CD4-positive, alpha-beta memory T cell (primary cell): ENCODE measurements around the gene TMEM242. TPM values are rescaled to one million over a fixed set of nuclear protein-coding genes. Genes with fewer than 3 reads are reported as not detected.

Source experiments
- CTCF ChIA-PET: fragments of 350-600 bp; sonication (Branson Sonifier 250); formaldehyde crosslinking; loops from one replicate; lab custom pipeline; 2021; ENCODE audit warnings: inconsistent platforms; ENCODE audit not compliant: partially characterized antibody; lab: Charles Lee
- POLR2A ChIA-PET: fragments of 350-600 bp; sonication (Branson Sonifier 250); formaldehyde crosslinking; loops from one replicate; lab custom pipeline; 2021; ENCODE audit not compliant: partially characterized antibody; lab: Charles Lee
- DNase-seq, 5 donors: peaks; one replicate each; pipeline versions ENCODE4 v3.0.0 to v3.0.0-alpha.2; 2020 to 2022; ENCODE audit warnings: mixed read lengths in 1 of 5
- H3K27ac ChIP-seq: one replicate; pipeline ENCODE4 v1.7.0; 2013; ENCODE audit warnings: low read depth, low read length
- H3K27me3 ChIP-seq: 2 replicates; pipeline ENCODE4 v1.7.0; 2013; ENCODE audit warnings: mild to moderate bottlenecking, low read length, moderate library complexity; ENCODE audit not compliant: insufficient read depth
- H3K36me3 ChIP-seq: 2 replicates; pipeline ENCODE4 v1.7.0; 2013; ENCODE audit warnings: mild to moderate bottlenecking, low read length, moderate library complexity; ENCODE audit not compliant: insufficient read depth
- H3K4me1 ChIP-seq: 2 replicates; pipeline ENCODE4 v1.7.0; 2013; ENCODE audit warnings: mild to moderate bottlenecking, low read length, moderate library complexity; ENCODE audit not compliant: insufficient read depth
- H3K4me3 ChIP-seq, 2 donors: one replicate each; pipeline ENCODE4 v1.7.0; 2013; ENCODE audit warnings: low read length in 2 of 2, mild to moderate bottlenecking in 1 of 2
- H3K9me3 ChIP-seq, 2 donors: one replicate each; pipeline ENCODE4 v1.7.0; 2013; ENCODE audit warnings: low read length in 2 of 2, control low read depth in 1 of 2; ENCODE audit not compliant: control insufficient read depth in 1 of 2
- H3K27ac Mint-ChIP-seq, 7 donors: one replicate each; pipeline ENCODE4 v1.8.0; 2020 to 2021; ENCODE audit warnings: mixed read lengths in 7 of 7, mild to moderate bottlenecking in 6 of 7, inconsistent platforms in 3 of 7, moderate library complexity in 3 of 7
- H3K27me3 Mint-ChIP-seq, 2 donors: one replicate each; pipeline ENCODE4 v1.8.0; 2020 to 2021; ENCODE audit warnings: mixed read lengths in 2 of 2
- H3K36me3 Mint-ChIP-seq, 2 donors: one replicate each; pipeline ENCODE4 v1.8.0; 2020 to 2021; ENCODE audit warnings: mixed read lengths in 2 of 2, inconsistent platforms in 1 of 2, mild to moderate bottlenecking in 1 of 2
- H3K4me1 Mint-ChIP-seq, 4 donors: one replicate each; pipeline ENCODE4 v1.8.0; 2020 to 2021; ENCODE audit warnings: mixed read lengths in 4 of 4, mild to moderate bottlenecking in 1 of 4
- H3K4me3 Mint-ChIP-seq, 8 donors: one replicate each; pipeline ENCODE4 v1.8.0; 2020 to 2021; ENCODE audit warnings: mixed read lengths in 8 of 8, mild to moderate bottlenecking in 7 of 8, moderate library complexity in 6 of 8, inconsistent platforms in 3 of 8
- H3K9me3 Mint-ChIP-seq, 8 donors: one replicate each; pipeline ENCODE4 v1.8.0; 2020 to 2021; ENCODE audit warnings: mixed read lengths in 8 of 8, mild to moderate bottlenecking in 5 of 8, inconsistent platforms in 3 of 8, moderate library complexity in 1 of 8
- intact Hi-C: fragments of 100-400 bp; cut with micrococcal nuclease; formaldehyde crosslinking; loops from one replicate; pipeline ENCODE4 v1.15.1; 2023
- polyA plus RNA-seq, 2 donors: library from polyadenylated mRNA; unstranded; fragments of 300-500 nt; fragmentation: Illumina TruSeq; gene quantifications; one replicate each; pipeline ENCODE4 v1.2.3, GENCODE V29; 2021
- total RNA-seq, 2 experiments: library from RNA; stranded (reverse); gene quantifications; one replicate each; pipeline ENCODE4 v1.2.3, GENCODE V29; 2021

The TMEM242 gene
- total and polyA plus RNA-seq, 4 experiments from 2014 or later, result 11.4 to 14.1 (median 12.1) TPM

DNA sequence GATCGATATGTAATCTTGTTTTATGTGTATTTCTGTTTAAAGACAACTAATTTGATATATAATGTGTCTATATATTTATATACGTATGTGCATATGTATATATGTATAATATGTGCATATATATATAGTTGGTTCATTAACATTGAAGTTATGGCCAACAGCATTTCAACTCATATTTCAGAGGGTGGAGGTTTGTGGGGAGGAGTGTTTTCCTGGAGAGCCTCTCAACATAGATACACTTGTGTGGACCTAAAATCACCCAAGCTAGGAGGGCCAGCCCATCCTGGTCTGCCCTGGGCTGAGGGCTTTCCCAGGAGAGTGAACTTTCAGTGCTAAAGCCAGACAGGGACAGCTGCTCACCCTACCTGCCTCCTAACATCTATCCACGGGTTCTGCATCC lies 68.8 kb downstream of the TMEM242 start:
- no peak for DNase-seq
- POLR2A ChIA-PET, result no interaction called here
- Mint-ChIP-seq H3K4me3 (no peak overlapping the region), H3K9me3 (peaks cover 0 to 3% (median 0%) of the 10 kb centered on the region in 8 donors), H3K27ac (no peak overlapping the region), H3K36me3 (no peaks in the 10 kb centered on the region), H3K27me3 (peaks cover 5 to 9% of the 10 kb centered on the region in 2 donors), H3K4me1 (peaks cover 5 to 16% (median 9%) of the 10 kb centered on the region in 4 donors)
- intact Hi-C loops, result no loop called here
- Histone ChIP-seq H3K27ac (no peak overlapping the region), H3K4me3 (no peak overlapping the region), H3K27me3 (no peaks in the 10 kb centered on the region), H3K36me3 (no peaks in the 10 kb centered on the region), H3K9me3 (no peaks in the 10 kb centered on the region), H3K4me1 (peaks cover 4% of the 10 kb centered on the region)
- CTCF ChIA-PET, result no interaction called here

DNA sequence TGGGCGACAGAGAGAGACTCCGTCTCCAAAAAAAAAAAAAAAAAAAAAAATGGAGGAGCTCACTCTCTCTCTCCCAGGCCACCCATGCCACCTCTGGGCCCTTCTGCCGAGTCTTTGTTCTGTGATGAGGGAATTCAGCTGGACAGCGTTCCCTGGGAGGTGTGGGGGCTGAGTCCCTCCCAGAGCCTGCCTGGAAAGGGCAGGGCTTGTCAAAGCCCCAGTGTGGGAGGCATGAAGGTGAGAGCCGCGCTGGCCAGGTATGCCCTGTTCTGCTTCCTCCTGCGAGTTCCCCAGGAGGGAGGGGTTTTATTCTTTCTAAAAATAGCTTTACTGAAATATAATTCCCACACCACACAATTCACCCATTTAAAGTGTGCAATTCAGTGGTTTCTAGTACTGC lies 69.6 kb downstream of the TMEM242 start:
- Mint-ChIP-seq H3K27me3 (peaks cover 5 to 7% of the 10 kb centered on the region in 2 donors), H3K4me3 (no peak overlapping the region), H3K4me1 (peaks cover 3 to 8% (median 5%) of the 10 kb centered on the region in 4 donors), H3K9me3 (peaks cover 0 to 6% (median 3%) of the 10 kb centered on the region in 8 donors), H3K36me3 (no peaks in the 10 kb centered on the region), H3K27ac (no peak overlapping the region)
- ChIA-PET POLR2A (no interaction called here), CTCF (interaction anchor here (0.8 to 1.0 kb wide), 2 partner anchors 17 to 27 kb away, joined by 3 read pairs; no protein-coding TSS in a partner anchor)
- no peaks in the 10 kb centered on the region for H3K9me3 ChIP-seq
- H3K27me3 ChIP-seq, result no peaks in the 10 kb centered on the region
- H3K36me3 ChIP-seq, result no peaks in the 10 kb centered on the region
- H3K4me1 ChIP-seq, result no peaks in the 10 kb centered on the region
- DNase-seq, result no peak
- H3K4me3 ChIP-seq, result no peak overlapping the region
- intact Hi-C loops, result no loop called here
- H3K27ac ChIP-seq, result no peak overlapping the region

DNA sequence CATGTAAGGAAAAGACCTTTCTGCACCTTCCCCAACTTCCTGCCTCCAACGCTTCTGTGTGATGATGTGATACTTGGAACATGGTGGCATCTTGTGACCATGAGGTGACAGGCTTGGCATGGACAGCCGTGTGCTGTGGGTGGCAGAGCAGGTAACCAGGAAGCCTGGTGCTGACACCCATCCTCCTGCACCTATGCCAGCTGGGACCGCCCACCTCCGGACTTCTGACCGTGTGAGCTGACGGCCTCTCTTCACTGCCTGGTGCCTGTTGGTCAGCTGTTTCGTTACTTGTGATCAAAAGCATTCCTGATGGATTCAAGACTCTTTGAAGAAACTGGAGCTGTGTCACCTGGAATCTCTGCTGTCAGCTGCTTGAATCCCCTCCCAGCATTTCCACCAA lies 70.3 kb downstream of the TMEM242 start:
- Mint-ChIP-seq H3K27me3 (peaks cover 5 to 7% of the 10 kb centered on the region in 2 donors), H3K27ac (no peak overlapping the region), H3K4me1 (peaks cover 3 to 6% (median 4%) of the 10 kb centered on the region in 4 donors), H3K4me3 (no peak overlapping the region), H3K9me3 (peaks cover 0 to 11% (median 8%) of the 10 kb centered on the region in 8 donors), H3K36me3 (no peaks in the 10 kb centered on the region)
- H3K9me3 ChIP-seq, result peaks cover 0 to 4% of the 10 kb centered on the region in 2 donors
- H3K4me1 ChIP-seq, result no peaks in the 10 kb centered on the region
- no peak overlapping the region for H3K4me3 ChIP-seq
- H3K27me3 ChIP-seq, result no peaks in the 10 kb centered on the region
- no peak overlapping the region for H3K27ac ChIP-seq
- intact Hi-C loops, result no loop called here
- no peaks in the 10 kb centered on the region for H3K36me3 ChIP-seq
- ChIA-PET CTCF (interaction anchor here (0.8 to 1.3 kb wide), 3 partner anchors 16 to 27 kb away, joined by 3 read pairs; no protein-coding TSS in a partner anchor), POLR2A (no interaction called here)
- DNase-seq, result no peak

DNA sequence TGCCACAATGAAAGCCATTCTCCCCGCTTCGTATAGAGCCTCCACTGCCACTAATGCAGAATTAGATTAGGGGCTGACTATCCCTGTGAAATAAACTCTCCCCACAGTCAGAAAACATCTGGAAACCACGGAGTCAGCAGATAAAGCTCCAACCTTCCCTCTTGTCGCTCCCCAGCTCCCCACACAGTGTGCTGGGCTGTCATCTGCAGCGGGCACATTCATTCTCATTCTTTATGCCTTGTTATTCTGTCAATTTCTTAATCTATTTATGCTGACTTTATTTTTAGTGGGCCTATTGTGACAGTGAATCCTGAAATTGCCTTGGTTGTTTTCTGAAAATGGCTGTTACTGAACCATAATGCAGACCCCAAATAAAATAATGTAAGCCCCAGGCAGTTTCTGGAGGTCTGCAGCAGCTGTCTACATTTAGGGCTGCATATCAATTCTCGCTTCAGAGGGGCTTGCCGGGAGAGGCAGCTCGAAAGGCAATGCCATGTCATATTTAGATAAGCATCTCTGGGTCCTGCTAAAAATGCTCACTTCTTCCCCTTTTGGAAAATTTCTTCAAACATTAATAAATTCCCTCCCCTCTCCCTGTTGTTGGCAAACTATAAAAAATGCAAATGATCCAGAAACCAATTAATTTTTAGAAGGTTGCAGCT lies 71.6 kb downstream of the TMEM242 start:
- H3K27me3 Mint-ChIP-seq, result peaks cover 5 to 7% of the 10 kb centered on the region in 2 donors
- no peak overlapping the region for H3K4me3 Mint-ChIP-seq
- peaks cover 3 to 6% (median 4%) of the 10 kb centered on the region in 4 donors for H3K4me1 Mint-ChIP-seq
- POLR2A ChIA-PET, result no interaction called here
- DNase-seq, result no peak
- no peak overlapping the region for H3K27ac Mint-ChIP-seq
- CTCF ChIA-PET, result interaction anchor here (1.3 kb wide), 1 partner anchor 16 kb away, joined by 3 read pairs; no protein-coding TSS in a partner anchor
- Histone ChIP-seq H3K36me3 (no peaks in the 10 kb centered on the region), H3K4me1 (no peaks in the 10 kb centered on the region), H3K27ac (no peak overlapping the region), H3K27me3 (no peaks in the 10 kb centered on the region), H3K9me3 (peaks cover 0 to 4% of the 10 kb centered on the region in 2 donors), H3K4me3 (no peak overlapping the region)
- no peaks in the 10 kb centered on the region for H3K36me3 Mint-ChIP-seq
- peaks cover 0 to 12% (median 8%) of the 10 kb centered on the region in 8 donors for H3K9me3 Mint-ChIP-seq
- intact Hi-C loops, result no loop called here

DNA sequence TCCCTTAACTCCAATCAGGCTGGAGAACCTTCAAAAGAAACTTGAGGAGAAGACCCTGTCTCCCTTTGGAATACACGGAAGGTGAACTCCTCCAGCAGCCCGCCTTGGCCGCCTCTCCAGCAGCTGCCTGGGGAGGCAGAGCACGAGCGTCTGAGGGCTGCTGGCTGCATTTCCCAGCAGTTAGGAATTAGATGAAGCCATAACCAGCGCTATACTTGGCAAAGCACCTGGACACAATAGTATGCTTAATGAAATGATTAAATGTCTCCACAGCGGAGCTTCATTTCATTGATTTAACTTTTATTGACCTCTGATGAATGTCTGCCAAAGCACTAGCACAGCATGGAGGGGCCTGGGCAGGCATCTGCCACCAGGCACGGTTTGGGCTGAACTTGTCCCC lies 73.5 kb downstream of the TMEM242 start:
- Mint-ChIP-seq H3K9me3 (peaks cover 0 to 12% (median 8%) of the 10 kb centered on the region in 8 donors), H3K4me1 (peaks cover 0 to 5% (median 3%) of the 10 kb centered on the region in 4 donors), H3K27me3 (peaks cover 4 to 7% of the 10 kb centered on the region in 2 donors), H3K27ac (no peak overlapping the region), H3K4me3 (no peak overlapping the region), H3K36me3 (no peaks in the 10 kb centered on the region)
- H3K36me3 ChIP-seq, result no peaks in the 10 kb centered on the region
- H3K4me1 ChIP-seq, result no peaks in the 10 kb centered on the region
- H3K27ac ChIP-seq, result no peak overlapping the region
- no peak for DNase-seq
- no peaks in the 10 kb centered on the region for H3K27me3 ChIP-seq
- H3K9me3 ChIP-seq, result peaks cover 0 to 4% of the 10 kb centered on the region in 2 donors
- ChIA-PET POLR2A (no interaction called here), CTCF (no interaction called here)
- intact Hi-C loops, result no loop called here
- no peak overlapping the region for H3K4me3 ChIP-seq

DNA sequence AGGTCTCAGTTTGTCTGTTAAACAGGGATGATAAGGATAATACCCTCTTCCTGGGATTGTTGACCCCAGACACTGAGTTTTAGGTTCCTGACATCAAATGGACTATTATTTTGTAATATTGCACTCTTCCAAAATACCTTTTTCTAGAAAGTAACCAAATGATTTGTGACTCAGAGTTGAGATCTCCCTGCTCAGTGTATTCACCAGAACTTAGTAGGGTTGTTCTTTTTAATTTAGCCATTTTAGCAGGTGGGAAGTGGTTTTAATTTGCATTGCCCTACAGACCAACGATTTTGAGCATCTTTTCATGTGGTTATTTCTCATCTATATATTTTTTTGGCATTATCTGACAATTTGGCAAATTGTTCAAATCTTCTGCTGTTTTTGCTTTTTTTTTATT lies 75.1 kb downstream of the TMEM242 start:
- no peaks in the 10 kb centered on the region for H3K4me1 Mint-ChIP-seq
- Histone ChIP-seq H3K27ac (no peak overlapping the region), H3K4me3 (no peak overlapping the region), H3K9me3 (peaks cover 0 to 4% of the 10 kb centered on the region in 2 donors), H3K4me1 (no peaks in the 10 kb centered on the region), H3K36me3 (no peaks in the 10 kb centered on the region), H3K27me3 (no peaks in the 10 kb centered on the region)
- H3K36me3 Mint-ChIP-seq, result no peaks in the 10 kb centered on the region
- DNase-seq, result no peak
- H3K27ac Mint-ChIP-seq, result no peak overlapping the region
- H3K9me3 Mint-ChIP-seq, result peaks cover 0 to 15% (median 9%) of the 10 kb centered on the region in 8 donors
- intact Hi-C loops, result no loop called here
- POLR2A ChIA-PET, result no interaction called here
- peaks cover 0 to 2% of the 10 kb centered on the region in 2 donors for H3K27me3 Mint-ChIP-seq
- CTCF ChIA-PET, result no interaction called here
- H3K4me3 Mint-ChIP-seq, result no peak overlapping the region

DNA sequence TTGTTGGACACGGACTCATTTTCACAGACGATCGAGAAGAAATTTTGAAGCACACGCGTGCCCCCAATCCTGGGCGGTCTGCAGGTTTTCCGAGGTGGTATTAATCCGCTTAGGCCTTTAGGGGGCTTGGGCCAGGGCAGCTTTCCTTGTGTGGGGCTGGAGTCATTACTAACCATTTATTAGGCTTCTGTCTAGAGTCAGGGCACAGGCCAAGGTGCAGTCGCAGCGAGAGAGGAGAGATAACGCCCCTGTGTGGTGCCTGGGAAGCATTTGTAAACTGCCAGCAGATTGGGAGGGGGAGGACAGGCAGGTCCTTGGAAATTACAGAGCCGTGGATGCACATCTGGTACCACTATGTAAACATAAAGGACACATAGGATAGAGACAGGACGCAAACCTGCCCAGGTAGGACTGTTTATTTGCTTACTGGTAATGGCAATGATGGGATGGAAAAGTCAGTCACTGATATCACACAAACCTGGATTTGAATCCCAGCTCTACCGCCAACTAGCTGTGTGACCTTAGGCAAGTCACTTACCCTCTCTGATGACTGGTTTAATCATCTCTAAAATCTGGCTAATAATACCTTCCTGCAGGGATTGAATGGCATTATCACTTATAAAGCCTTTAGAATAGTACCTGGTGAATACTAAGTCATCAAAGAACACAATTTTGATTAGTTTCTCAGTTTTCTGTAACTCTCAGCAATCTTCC lies 76.4 kb downstream of the TMEM242 start:
- Histone ChIP-seq H3K4me3 (no peak overlapping the region), H3K27ac (no peak overlapping the region), H3K27me3 (no peaks in the 10 kb centered on the region), H3K4me1 (no peaks in the 10 kb centered on the region), H3K9me3 (peaks cover 0 to 4% of the 10 kb centered on the region in 2 donors), H3K36me3 (no peaks in the 10 kb centered on the region)
- intact Hi-C loops, result no loop called here
- H3K36me3 Mint-ChIP-seq, result no peaks in the 10 kb centered on the region
- H3K4me3 Mint-ChIP-seq, result no peak overlapping the region
- no peak overlapping the region for H3K27ac Mint-ChIP-seq
- ChIA-PET POLR2A (no interaction called here), CTCF (no interaction called here)
- H3K27me3 Mint-ChIP-seq, result peaks cover 0 to 2% of the 10 kb centered on the region in 2 donors
- H3K9me3 Mint-ChIP-seq, result peaks cover 0 to 15% (median 9%) of the 10 kb centered on the region in 8 donors
- DNase-seq, result no peak
- no peaks in the 10 kb centered on the region for H3K4me1 Mint-ChIP-seq
